HCT116 (cell line): ENCODE results near the gene PDE8A. TPM values are rescaled to one million over a fixed set of nuclear protein-coding genes. Genes with fewer than 3 reads are reported as not detected.

Experiments used
- ATAC-seq: fragments of 200-7000 bp; cut with Tn5 transposase; 2 replicates; pipeline ENCODE4 v1.9.1; 2020; ENCODE audit warnings: mild to moderate bottlenecking, moderate library complexity
- BruUV-seq: library from RNA; stranded (reverse); fragments of 400-500 nt; replicated peaks from 2 replicates; lab custom pipeline; 2021; lab: Mats Ljungman, UMichigan
- CTCF ChIA-PET: fragments of 300-600 bp; sonication (Branson Sonifier 250); formaldehyde crosslinking; loops from one replicate; lab custom pipeline; 2021; ENCODE audit warnings: antibody characterized with exemption; lab: Charles Lee
- POLR2A ChIA-PET: fragments of 300-600, 350-600 bp; sonication (Branson Sonifier 250); formaldehyde crosslinking; loops from one replicate; lab custom pipeline; 2021; ENCODE audit warnings: antibody characterized with exemption; lab: Charles Lee
- RAD21 ChIA-PET, 2 experiments: fragments of 300-600 bp; sonication (Branson Sonifier 250); formaldehyde crosslinking; loops; one replicate each; lab custom pipeline; 2023; ENCODE audit warnings: low total read pairs in 2 of 2; ENCODE audit not compliant: uncharacterized antibody in 2 of 2, unreplicated experiment in 2 of 2, low non-redundant PET in 1 of 2; lab: Charles Lee
- DNase-seq: peaks from one replicate; pipeline ENCODE4 v3.0.0-alpha.2; 2010; ENCODE audit warnings: low read depth, low spot score
- H2AFZ ChIP-seq: fragments of 200-600 bp; shearing (Covaris generic), sonication (generic); 2 replicates; pipeline ENCODE4 v1.6.1; 2017; ENCODE audit warnings: low read depth, mixed run types, mixed read lengths, antibody characterized with exemption, low read length; ENCODE audit not compliant: poor library complexity, severe bottlenecking
- H3K27ac ChIP-seq: 2 replicates; pipeline ENCODE4 v1.5.1; 2012; ENCODE audit warnings: low read depth, low read length
- H3K27me3 ChIP-seq: fragments of 200-600 bp; sonication (generic); 2 replicates; pipeline ENCODE4 v1.6.1; 2016; ENCODE audit warnings: mixed run types, low read length, mixed read lengths; ENCODE audit not compliant: insufficient read depth
- H3K36me3 ChIP-seq, 2 experiments: fragments of 200-500 bp in 1 of 2; fragments of 200-600 bp in 1 of 2; sonication (Bioruptor generic) in 1 of 2; sonication (generic) in 1 of 2; 2 replicates each; pipeline versions ENCODE4 v1.5.1 to v1.6.1; 2014 to 2016; ENCODE audit warnings: low read length in 2 of 2, inconsistent platforms in 1 of 2, mixed read lengths in 1 of 2, mixed run types in 1 of 2; ENCODE audit not compliant: insufficient read depth in 2 of 2, control insufficient read depth in 1 of 2
- H3K4me1 ChIP-seq, 2 experiments: fragments of 200-600 bp in 1 of 2; sonication (generic) in 1 of 2; 2 replicates each; pipeline versions ENCODE4 v1.5.1 to v1.6.1; 2012 to 2017; ENCODE audit warnings: low read length in 2 of 2, inconsistent platforms in 1 of 2, mild to moderate bottlenecking in 1 of 2, mixed read lengths in 1 of 2, mixed run types in 1 of 2, moderate library complexity in 1 of 2; ENCODE audit not compliant: insufficient read depth in 2 of 2, control insufficient read depth in 1 of 2
- H3K4me2 ChIP-seq: fragments of 200-600 bp; sonication (generic); 2 replicates; pipeline ENCODE4 v1.6.1; 2017; ENCODE audit warnings: mixed run types, low read length, mixed read lengths
- H3K4me3 ChIP-seq, 2 experiments: fragments of 200-600 bp in 1 of 2; sonication (generic) in 1 of 2; replicated peaks in 1 of 2; 2 replicates each; pipeline ENCODE4 v1.5.1; 2011 to 2016; ENCODE audit warnings: low read length in 2 of 2, control low read depth in 1 of 2, low read depth in 1 of 2, mild to moderate bottlenecking in 1 of 2, mixed read lengths in 1 of 2, mixed run types in 1 of 2
- H3K79me2 ChIP-seq: fragments of 200-600 bp; sonication (generic); 2 replicates; pipeline ENCODE4 v1.6.1; 2017; ENCODE audit warnings: mild to moderate bottlenecking, mixed run types, low read length, moderate library complexity, mixed read lengths; ENCODE audit not compliant: insufficient read depth
- H3K9ac ChIP-seq: fragments of 200-600 bp; sonication (generic); 2 replicates; pipeline ENCODE4 v1.6.1; 2016; ENCODE audit warnings: low read length, mixed read lengths
- H3K9me2 ChIP-seq: fragments of 200-600 bp; sonication (generic), shearing (Covaris generic); 2 replicates; pipeline ENCODE4 v1.6.1; 2017; ENCODE audit warnings: mixed run types, mild to moderate bottlenecking, moderate library complexity; ENCODE audit not compliant: insufficient read depth
- H3K9me3 ChIP-seq, 2 experiments: fragments of 200-500 bp in 1 of 2; fragments of 200-600 bp in 1 of 2; sonication (Bioruptor generic) in 1 of 2; sonication (generic) in 1 of 2; 2 replicates each; pipeline ENCODE4 v1.6.1; 2014 to 2017; ENCODE audit warnings: low read length in 2 of 2, mixed read lengths in 2 of 2, inconsistent platforms in 1 of 2, low read depth in 1 of 2, mild to moderate bottlenecking in 1 of 2, mixed run types in 1 of 2, moderate library complexity in 1 of 2; ENCODE audit not compliant: control insufficient read depth in 1 of 2, insufficient read depth in 1 of 2
- H4K20me1 ChIP-seq: fragments of 200-600 bp; sonication (generic), shearing (Covaris generic); 2 replicates; pipeline ENCODE4 v1.6.1; 2017; ENCODE audit warnings: mixed run types, mild to moderate bottlenecking, moderate library complexity; ENCODE audit not compliant: insufficient read depth
- EGR1 ChIP-seq: IDR thresholded peaks from 2 replicates; pipeline ENCODE4 v1.6.1; 2012; ENCODE audit warnings: low read depth
- EZH2 ChIP-seq: fragments of 200-600 bp; sonication (generic); IDR thresholded peaks from 2 replicates; pipeline ENCODE4 v1.6.1; 2017; ENCODE audit warnings: antibody characterized with exemption, mixed run types
- FOSL1 ChIP-seq: IDR thresholded peaks from 2 replicates; pipeline ENCODE4 v1.6.1; 2012; ENCODE audit warnings: low read depth
- RAD21 ChIP-seq: IDR thresholded peaks from 2 replicates; pipeline ENCODE4 v1.6.1; 2012; ENCODE audit warnings: low read depth, mild to moderate bottlenecking
- SIN3A ChIP-seq: IDR thresholded peaks from 2 replicates; pipeline ENCODE4 v1.6.1; 2012; ENCODE audit warnings: low read depth
- SRF ChIP-seq: IDR thresholded peaks from 2 replicates; pipeline ENCODE4 v1.6.1; 2012; ENCODE audit warnings: low read depth
- intact Hi-C: fragments of 100-400 bp; cut with micrococcal nuclease; formaldehyde crosslinking; loops from 2 replicates; pipeline ENCODE4 v1.10.0; 2022
- total RNA-seq: library from RNA; stranded (reverse); gene quantifications from one replicate; pipeline ENCODE4 v1.2.1, GENCODE V29; 2021; ENCODE audit not compliant: unreplicated experiment
- TF ChIP-seq, protein P1 (sequence below): IDR thresholded peaks from 2 replicates; pipeline ENCODE4 v1.6.1; 2012
- TF ChIP-seq, protein P2 (sequence below): IDR thresholded peaks from 2 replicates; pipeline ENCODE4 v1.6.1; 2012; ENCODE audit warnings: low read depth

Gene PDE8A
- total RNA-seq, 1 experiment from 2014 or later, result 37.8 TPM

DNA sequence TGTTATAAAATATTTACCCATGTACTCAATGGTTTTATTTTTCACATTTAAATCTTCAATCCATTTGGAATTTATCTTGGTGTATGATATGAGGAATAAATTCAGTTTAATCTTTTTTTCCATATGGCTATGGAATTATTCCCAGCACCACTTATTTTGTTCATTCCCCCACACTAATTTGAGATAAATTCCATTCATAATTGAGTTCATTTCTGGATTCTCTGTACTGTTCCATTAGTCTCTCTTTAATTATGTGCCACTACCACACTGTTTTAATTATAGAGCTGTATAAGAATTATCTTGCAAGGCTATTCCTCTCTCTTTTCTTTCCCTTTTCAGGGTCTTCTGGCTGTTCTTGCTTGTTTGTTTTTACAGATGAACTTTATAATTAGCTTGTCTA, 34.6 kb downstream of the PDE8A start:
- Histone ChIP-seq H3K9me2 (no peaks in the 10 kb centered on the region), H3K27ac (no peak overlapping the region), H2AFZ (no peak overlapping the region), H3K9ac (no peak overlapping the region), H3K27me3 (no peaks in the 10 kb centered on the region), H3K36me3 (no peaks in the 10 kb centered on the region), H3K4me2 (no peak overlapping the region), H3K79me2 (peaks cover 60% of the 10 kb centered on the region), H3K4me1 (peaks cover 0 to 6% of the 10 kb centered on the region in 2 experiments; a peak in 2 of 4 replicates), H3K4me3 (no peak overlapping the region), H4K20me1 (no peaks in the 10 kb centered on the region), H3K9me3 (no peaks in the 10 kb centered on the region)
- BruUV-seq, result no TSS peak
- no peak for ATAC-seq
- CTCF ChIA-PET, result no interaction called here
- intact Hi-C loops, result no loop called here
- no peak for DNase-seq
- POLR2A ChIA-PET, result no interaction called here
- TF ChIP-seq RAD21 (no peak), FOSL1 (no peak), SIN3A (no peak), SRF (no peak), EGR1 (no peak), EZH2 (no peak)
- TF ChIP-seq, protein P1, sequence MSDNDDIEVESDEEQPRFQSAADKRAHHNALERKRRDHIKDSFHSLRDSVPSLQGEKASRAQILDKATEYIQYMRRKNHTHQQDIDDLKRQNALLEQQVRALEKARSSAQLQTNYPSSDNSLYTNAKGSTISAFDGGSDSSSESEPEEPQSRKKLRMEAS, result no peak
- TF ChIP-seq, protein P2, sequence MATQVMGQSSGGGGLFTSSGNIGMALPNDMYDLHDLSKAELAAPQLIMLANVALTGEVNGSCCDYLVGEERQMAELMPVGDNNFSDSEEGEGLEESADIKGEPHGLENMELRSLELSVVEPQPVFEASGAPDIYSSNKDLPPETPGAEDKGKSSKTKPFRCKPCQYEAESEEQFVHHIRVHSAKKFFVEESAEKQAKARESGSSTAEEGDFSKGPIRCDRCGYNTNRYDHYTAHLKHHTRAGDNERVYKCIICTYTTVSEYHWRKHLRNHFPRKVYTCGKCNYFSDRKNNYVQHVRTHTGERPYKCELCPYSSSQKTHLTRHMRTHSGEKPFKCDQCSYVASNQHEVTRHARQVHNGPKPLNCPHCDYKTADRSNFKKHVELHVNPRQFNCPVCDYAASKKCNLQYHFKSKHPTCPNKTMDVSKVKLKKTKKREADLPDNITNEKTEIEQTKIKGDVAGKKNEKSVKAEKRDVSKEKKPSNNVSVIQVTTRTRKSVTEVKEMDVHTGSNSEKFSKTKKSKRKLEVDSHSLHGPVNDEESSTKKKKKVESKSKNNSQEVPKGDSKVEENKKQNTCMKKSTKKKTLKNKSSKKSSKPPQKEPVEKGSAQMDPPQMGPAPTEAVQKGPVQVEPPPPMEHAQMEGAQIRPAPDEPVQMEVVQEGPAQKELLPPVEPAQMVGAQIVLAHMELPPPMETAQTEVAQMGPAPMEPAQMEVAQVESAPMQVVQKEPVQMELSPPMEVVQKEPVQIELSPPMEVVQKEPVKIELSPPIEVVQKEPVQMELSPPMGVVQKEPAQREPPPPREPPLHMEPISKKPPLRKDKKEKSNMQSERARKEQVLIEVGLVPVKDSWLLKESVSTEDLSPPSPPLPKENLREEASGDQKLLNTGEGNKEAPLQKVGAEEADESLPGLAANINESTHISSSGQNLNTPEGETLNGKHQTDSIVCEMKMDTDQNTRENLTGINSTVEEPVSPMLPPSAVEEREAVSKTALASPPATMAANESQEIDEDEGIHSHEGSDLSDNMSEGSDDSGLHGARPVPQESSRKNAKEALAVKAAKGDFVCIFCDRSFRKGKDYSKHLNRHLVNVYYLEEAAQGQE, result no peak
- RAD21 ChIA-PET, result no interaction called here
